ENCODE results near the gene ST3GAL3.

DNA sequence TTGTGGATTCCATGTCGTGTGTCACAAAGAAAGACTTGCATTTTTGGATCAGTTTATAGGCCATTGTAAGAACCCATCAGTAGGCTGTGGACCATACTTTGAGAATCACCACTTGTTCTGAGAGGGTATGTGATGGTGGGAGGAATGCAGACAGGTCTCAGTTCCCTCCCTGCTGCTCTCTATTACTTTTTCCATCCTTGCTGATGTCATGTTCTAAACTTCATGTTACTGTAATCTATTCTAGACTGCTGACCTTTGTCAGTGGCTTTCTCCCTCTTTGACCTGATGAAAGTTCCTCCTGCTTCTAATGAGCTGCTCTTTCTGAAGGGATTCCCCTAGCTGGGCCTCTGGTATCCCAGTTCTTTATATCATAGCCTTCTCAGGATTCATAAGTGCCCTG, 46.1 kb downstream of the ST3GAL3 start:
- TF ChIP-seq, protein P1, sequence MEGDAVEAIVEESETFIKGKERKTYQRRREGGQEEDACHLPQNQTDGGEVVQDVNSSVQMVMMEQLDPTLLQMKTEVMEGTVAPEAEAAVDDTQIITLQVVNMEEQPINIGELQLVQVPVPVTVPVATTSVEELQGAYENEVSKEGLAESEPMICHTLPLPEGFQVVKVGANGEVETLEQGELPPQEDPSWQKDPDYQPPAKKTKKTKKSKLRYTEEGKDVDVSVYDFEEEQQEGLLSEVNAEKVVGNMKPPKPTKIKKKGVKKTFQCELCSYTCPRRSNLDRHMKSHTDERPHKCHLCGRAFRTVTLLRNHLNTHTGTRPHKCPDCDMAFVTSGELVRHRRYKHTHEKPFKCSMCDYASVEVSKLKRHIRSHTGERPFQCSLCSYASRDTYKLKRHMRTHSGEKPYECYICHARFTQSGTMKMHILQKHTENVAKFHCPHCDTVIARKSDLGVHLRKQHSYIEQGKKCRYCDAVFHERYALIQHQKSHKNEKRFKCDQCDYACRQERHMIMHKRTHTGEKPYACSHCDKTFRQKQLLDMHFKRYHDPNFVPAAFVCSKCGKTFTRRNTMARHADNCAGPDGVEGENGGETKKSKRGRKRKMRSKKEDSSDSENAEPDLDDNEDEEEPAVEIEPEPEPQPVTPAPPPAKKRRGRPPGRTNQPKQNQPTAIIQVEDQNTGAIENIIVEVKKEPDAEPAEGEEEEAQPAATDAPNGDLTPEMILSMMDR (IDR thresholded peaks at IDR 0.05; ENCODE audit: insufficient read depth, low read length): no peak
- no peak for TF ChIP-seq SPI1 (IDR thresholded peaks at IDR 0.05; ENCODE audit: borderline replicate concordance, low read depth)

Data from HL-60 (cell line).